H1 (cell line): ENCODE data around the gene USP7. TPM values are rescaled to one million over a fixed set of nuclear protein-coding genes. Genes with fewer than 3 reads are reported as not detected.

Source experiments
- MAFK ChIP-seq: IDR thresholded peaks from 2 replicates; pipeline ENCODE4 v1.6.1; 2012; ENCODE audit warnings: low read depth, mild to moderate bottlenecking, improper control_type of control experiment, low read length
- polyA plus RNA-seq, 7 experiments: library from polyadenylated mRNA; depleted of rRNA in 3 of 7; stranded (reverse) in 5 of 7; unstranded in 2 of 7; fragments of >200 nt in 5 of 7; fragments of 200-250 nt in 2 of 7; gene quantifications; 1 replicate in 5 of 7; 2 replicates in 1 of 7; 4 replicates in 1 of 7; pipeline versions ENCODE4 v1.2.1 to v1.2.3, GENCODE V29; 2011 to 2013; ENCODE audit warnings: missing spikeins in 2 of 7, mixed read lengths in 2 of 7
- total RNA-seq: library from RNA; stranded (reverse); fragmentation: NEBNext Ultra II Directional; extraction: Animal tissue kit (Norgen Biotek cat#: 25700); gene quantifications from 2 replicates; pipeline ENCODE4 v1.2.1, GENCODE V29; 2021

USP7 gene
- total and polyA plus RNA-seq, 2 of the 8 experiments (the other 6 are each of a cell fraction or from before 2014, with no cell fraction given), result 21.3 to 211 TPM

DNA sequence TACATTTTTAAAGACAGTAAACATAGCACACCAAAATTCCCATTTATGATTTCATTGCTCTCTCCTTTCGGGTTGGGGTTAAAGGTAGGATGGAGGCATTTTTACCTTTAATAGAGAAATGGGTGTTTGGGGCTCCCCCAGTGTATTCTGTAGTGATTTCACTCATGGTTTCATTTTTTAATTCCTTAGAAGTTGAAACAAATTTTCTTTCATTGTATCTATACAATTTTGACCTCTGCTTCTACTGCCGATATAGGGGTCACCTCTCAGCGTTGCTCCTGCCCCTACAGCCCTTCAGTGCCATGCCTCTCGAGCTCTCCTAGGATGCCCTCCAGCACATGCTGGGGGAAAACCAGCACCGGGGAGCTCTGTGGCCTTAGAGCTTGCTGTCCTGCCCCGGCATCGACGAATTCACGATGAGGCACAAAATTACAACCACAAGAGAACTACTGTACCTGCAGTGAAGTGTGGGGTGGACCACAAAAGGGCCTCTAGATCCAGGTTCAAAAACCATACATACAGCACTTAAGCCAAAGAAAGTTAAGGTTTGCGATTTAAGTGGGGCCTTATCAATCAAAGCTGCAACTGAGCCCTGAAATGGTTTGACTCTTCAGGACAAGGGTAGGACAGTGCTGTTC lies 42.2 kb downstream of the USP7 start (continued):
- TF ChIP-seq MAFK, result no peak
